HCT116 (cell line): ENCODE measurements around the gene DDX18.

Source experiments
- ELF1 ChIP-seq: IDR thresholded peaks from 2 replicates; pipeline ENCODE4 v1.6.1; 2012; ENCODE audit warnings: low read depth, borderline replicate concordance
- EZH2 ChIP-seq: fragments of 200-600 bp; sonication (generic); IDR thresholded peaks from 2 replicates; pipeline ENCODE4 v1.6.1; 2017; ENCODE audit warnings: antibody characterized with exemption, mixed run types
- EZH2phosphoT487 ChIP-seq: fragments of 200-600 bp; IDR thresholded peaks from 2 replicates; pipeline ENCODE4 v1.6.1; 2018; ENCODE audit warnings: antibody characterized with exemption, borderline replicate concordance
- POLR2A ChIP-seq: IDR thresholded peaks from 2 replicates; pipeline ENCODE4 v1.7.0; 2011; ENCODE audit warnings: borderline replicate concordance; ENCODE audit not compliant: insufficient read depth, insufficient read length; ENCODE audit errors: extremely low read depth
- RAD21 ChIP-seq: IDR thresholded peaks from 2 replicates; pipeline ENCODE4 v1.6.1; 2012; ENCODE audit warnings: low read depth, mild to moderate bottlenecking
- SP1 ChIP-seq: IDR thresholded peaks from 2 replicates; pipeline ENCODE4 v1.6.1; 2012; ENCODE audit warnings: low read depth
- SRF ChIP-seq: IDR thresholded peaks from 2 replicates; pipeline ENCODE4 v1.6.1; 2012; ENCODE audit warnings: low read depth
- YY1 ChIP-seq: IDR thresholded peaks from 2 replicates; pipeline ENCODE4 v1.6.1; 2011; ENCODE audit warnings: low read length, low read depth, moderate library complexity, mild to moderate bottlenecking; ENCODE audit not compliant: insufficient replicate concordance; ENCODE audit errors: extremely low read depth
- TF ChIP-seq, protein P1 (sequence below): IDR thresholded peaks from 2 replicates; pipeline ENCODE4 v1.6.1; 2011; ENCODE audit warnings: mild to moderate bottlenecking, low read length, moderate library complexity; ENCODE audit not compliant: insufficient replicate concordance; ENCODE audit errors: extremely low read depth
- TF ChIP-seq, protein P2 (sequence below), 3 experiments: fragments of 200-600 bp in 1 of 3; sonication (generic) in 1 of 3; IDR thresholded peaks in 2 of 3; conservative IDR thresholded peaks in 1 of 3; 2 replicates each; pipeline ENCODE4 v1.5.1; 2012 to 2017; ENCODE audit warnings: low read depth in 2 of 3, low read length in 2 of 3, antibody characterized with exemption in 1 of 3, borderline replicate concordance in 1 of 3, control low read depth in 1 of 3, mild to moderate bottlenecking in 1 of 3, mixed read lengths in 1 of 3, mixed run types in 1 of 3, moderate library complexity in 1 of 3; ENCODE audit not compliant: insufficient read depth in 1 of 3

DNA sequence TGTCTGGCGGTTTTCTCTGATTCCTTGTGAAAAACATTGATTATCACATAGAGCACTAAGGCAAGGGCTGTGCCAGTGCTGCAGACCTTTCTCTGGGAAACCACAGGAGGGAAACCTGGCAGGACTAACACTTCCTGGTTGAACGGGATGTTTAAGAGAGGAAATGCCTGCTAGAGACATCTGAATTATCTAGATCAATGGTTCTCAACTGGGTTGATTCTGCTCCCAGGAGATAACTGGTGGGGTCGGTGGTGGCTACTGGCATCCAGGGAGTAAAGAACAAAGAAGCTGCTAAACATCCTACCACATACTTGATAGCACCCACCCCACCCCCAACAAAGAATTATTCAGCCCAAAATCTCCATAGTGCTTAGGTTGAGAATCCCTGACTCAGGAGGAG lies 37.5 kb downstream of the DDX18 start:
- TF ChIP-seq, protein P1, sequence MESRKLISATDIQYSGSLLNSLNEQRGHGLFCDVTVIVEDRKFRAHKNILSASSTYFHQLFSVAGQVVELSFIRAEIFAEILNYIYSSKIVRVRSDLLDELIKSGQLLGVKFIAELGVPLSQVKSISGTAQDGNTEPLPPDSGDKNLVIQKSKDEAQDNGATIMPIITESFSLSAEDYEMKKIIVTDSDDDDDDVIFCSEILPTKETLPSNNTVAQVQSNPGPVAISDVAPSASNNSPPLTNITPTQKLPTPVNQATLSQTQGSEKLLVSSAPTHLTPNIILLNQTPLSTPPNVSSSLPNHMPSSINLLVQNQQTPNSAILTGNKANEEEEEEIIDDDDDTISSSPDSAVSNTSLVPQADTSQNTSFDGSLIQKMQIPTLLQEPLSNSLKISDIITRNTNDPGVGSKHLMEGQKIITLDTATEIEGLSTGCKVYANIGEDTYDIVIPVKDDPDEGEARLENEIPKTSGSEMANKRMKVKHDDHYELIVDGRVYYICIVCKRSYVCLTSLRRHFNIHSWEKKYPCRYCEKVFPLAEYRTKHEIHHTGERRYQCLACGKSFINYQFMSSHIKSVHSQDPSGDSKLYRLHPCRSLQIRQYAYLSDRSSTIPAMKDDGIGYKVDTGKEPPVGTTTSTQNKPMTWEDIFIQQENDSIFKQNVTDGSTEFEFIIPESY: no peak
- TF ChIP-seq, protein P2, sequence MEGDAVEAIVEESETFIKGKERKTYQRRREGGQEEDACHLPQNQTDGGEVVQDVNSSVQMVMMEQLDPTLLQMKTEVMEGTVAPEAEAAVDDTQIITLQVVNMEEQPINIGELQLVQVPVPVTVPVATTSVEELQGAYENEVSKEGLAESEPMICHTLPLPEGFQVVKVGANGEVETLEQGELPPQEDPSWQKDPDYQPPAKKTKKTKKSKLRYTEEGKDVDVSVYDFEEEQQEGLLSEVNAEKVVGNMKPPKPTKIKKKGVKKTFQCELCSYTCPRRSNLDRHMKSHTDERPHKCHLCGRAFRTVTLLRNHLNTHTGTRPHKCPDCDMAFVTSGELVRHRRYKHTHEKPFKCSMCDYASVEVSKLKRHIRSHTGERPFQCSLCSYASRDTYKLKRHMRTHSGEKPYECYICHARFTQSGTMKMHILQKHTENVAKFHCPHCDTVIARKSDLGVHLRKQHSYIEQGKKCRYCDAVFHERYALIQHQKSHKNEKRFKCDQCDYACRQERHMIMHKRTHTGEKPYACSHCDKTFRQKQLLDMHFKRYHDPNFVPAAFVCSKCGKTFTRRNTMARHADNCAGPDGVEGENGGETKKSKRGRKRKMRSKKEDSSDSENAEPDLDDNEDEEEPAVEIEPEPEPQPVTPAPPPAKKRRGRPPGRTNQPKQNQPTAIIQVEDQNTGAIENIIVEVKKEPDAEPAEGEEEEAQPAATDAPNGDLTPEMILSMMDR (IDR thresholded peaks at IDR 0.05 in 2 of 3, conservative IDR thresholded peaks at IDR 0.05 in 1 of 3; ENCODE audit: borderline replicate concordance in 1 of 3, insufficient read depth in 1 of 3, low read depth in 2 of 3, low read length in 2 of 3): no peak
- TF ChIP-seq YY1: no peak
- TF ChIP-seq SP1: no peak
- TF ChIP-seq ELF1: no peak
- no peak for TF ChIP-seq EZH2phosphoT487
- TF ChIP-seq RAD21: no peak
- no peak for TF ChIP-seq POLR2A
- no peak for TF ChIP-seq EZH2
- no peak for TF ChIP-seq SRF
